Midbrain (tissue), 1 donor: ENCODE measurements around the gene SPTBN4.
"Not testable (repeated sequence)": the region's sequence is repeated elsewhere in the genome, so short reads cannot be mapped to it uniquely, and the experiment has no call there.

Source experiments
- DNase-seq: peaks from one replicate; lab custom pipeline; 2025; lab: John Stamatoyannopoulos, UW

SPTBN4 gene

DNA sequence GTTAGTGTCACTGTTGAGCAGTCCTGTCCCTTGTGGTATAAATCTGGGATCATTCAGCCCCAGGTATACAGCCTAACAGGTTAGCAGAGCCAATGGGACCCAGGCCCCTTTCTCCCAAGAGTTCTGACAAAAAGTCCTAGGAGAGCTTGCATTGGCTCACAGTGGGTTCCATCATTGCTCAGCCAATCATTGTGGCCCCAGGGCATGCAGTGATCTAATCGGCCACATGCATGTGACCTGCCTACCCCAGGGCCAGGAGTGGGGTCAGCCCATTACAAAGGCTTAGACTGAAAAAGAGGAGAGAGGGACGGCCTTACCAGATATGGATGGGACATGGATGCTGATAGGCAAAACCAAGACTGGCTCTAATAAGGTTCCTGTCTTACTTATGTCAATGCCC is 41.1 kb downstream of the SPTBN4 start:
- no peak for DNase-seq

- DNase-seq = no peak
These were observed 42.0 kb downstream of the SPTBN4 start for GRCh38 chr19:40508739-40509260.

GRCh38 chr19:40510526-40511115 is 43.8 kb downstream of the SPTBN4 start:
- DNase-seq = no peak

- no peak for DNase-seq
These were observed 44.7 kb downstream of the SPTBN4 start for GRCh38 chr19:40511487-40511886.

DNA sequence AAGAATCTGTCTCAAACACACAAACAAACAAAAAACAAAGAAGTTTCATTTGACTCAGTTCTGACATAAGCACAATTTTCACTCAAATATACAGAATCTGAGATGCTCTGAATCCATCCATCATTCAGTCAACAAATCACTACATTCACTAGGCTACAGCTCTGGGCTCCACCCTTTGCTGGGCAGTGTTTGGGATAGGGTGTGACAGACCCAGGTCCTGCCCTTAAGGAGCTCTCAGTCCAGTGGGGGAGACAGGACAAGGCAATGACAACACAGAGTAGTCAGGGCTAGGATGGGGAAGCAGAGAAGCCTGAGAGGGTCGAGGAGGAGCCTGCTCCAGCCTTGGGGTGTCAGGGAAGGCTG is 45.3 kb downstream of the SPTBN4 start:
- no peak for DNase-seq

DNA sequence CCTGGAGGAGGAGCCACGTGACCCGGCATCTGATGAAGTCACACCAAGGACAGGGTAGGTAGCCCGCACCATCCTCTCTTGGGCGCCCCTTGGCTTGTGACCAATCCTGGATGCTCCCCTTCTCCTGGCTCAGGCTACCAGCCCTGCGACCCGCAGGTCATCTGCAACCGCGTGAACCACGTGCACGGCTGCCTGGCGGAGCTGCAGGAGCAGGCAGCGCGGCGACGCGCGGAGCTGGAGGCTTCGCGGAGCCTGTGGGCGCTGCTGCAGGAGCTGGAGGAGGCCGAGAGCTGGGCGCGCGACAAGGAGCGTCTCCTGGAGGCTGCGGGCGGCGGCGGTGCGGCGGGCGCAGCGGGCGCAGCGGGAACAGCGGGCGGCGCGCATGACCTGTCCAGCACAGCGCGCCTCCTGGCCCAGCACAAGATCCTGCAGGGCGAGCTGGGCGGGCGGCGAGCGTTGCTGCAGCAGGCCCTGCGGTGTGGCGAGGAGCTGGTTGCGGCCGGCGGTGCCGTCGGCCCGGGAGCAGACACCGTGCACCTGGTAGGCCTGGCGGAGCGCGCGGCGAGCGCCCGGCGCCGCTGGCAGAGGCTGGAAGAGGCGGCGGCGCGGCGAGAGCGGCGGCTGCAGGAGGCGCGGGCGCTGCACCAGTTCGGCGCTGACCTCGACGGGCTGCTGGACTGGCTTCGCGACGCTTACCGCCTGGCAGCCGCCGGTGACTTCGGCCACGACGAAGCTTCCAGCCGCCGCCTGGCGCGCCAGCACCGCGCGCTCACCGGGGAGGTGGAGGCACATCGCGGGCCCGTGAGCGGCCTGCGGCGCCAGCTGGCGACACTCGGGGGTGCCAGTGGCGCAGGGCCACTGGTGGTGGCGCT is 45.9 kb downstream of the SPTBN4 start:
- DNase-seq = no peak

DNA sequence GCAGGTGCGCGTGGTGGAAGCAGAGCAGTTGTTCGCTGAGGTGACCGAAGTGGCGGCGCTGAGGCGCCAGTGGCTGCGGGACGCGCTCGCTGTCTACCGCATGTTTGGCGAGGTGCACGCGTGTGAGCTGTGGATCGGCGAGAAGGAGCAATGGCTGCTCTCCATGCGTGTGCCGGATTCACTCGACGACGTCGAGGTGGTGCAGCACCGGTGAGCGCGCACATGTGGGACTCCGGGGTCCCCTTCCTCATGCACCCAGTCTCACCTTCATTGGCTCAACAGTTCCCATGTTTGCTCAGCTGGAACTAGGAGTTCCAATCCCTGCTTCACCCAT is 46.5 kb downstream of the SPTBN4 start:
- no peak for DNase-seq

DNA sequence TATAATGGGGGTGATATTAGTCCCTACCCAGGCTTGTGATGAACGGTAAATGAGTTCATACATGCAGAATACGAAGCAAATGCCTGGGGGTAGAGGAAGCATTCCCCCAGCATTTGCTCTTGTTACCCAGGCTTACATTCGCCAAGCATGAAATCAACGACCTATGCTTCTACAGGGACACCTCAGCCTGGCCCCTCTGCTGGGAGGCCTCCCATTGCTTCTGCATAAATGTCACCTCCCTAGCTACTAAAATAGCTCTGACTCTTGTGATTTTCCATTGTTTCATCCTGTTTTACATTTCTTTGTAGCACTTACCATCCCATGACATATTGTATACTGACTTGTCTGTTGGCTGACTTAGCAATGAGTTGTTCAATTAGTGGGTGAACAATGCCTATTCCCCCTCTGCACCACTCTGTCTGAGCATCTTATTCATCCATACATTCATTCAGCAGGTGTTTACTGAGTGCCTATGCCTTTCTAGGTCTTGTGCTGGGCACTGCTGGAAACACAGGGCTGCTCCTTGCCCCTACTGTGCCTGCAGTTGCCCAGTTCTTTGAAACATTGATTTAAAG is 47.0 kb downstream of the SPTBN4 start:
- DNase-seq = no peak

GRCh38 chr19:40517248-40517647 is 50.4 kb downstream of the SPTBN4 start:
- DNase-seq = no peak

DNA sequence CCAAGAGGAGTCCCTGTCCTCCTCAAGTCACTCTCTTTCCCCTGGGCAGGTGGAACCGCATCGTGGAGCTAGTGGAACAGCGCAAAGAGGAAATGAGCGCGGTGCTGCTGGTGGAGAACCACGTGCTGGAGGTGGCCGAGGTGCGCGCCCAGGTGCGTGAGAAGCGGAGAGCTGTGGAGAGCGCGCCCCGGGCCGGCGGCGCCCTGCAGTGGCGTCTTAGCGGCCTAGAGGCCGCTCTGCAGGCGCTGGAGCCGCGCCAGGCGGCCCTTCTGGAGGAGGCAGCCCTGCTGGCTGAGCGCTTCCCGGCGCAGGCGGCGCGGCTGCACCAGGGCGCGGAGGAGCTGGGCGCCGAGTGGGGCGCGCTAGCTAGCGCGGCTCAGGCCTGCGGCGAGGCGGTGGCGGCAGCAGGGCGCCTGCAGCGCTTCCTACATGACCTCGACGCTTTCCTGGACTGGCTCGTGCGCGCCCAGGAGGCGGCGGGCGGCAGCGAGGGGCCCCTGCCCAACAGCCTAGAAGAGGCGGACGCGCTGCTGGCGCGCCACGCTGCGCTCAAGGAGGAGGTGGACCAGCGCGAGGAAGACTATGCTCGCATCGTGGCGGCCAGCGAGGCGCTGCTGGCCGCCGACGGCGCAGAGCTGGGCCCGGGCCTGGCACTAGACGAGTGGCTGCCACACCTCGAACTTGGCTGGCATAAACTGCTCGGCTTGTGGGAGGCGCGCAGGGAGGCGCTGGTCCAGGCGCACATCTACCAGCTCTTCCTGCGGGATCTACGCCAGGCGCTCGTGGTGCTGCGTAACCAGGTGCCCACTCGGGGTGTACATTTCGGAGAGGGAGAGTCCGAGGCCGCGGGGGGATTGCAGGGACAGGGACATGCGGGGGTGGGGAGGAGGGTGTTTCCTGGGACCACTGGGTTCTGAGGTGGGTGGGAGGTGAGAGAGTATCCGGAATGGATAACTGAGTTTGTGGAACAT is 52.8 kb downstream of the SPTBN4 start:
- no peak for DNase-seq

DNA sequence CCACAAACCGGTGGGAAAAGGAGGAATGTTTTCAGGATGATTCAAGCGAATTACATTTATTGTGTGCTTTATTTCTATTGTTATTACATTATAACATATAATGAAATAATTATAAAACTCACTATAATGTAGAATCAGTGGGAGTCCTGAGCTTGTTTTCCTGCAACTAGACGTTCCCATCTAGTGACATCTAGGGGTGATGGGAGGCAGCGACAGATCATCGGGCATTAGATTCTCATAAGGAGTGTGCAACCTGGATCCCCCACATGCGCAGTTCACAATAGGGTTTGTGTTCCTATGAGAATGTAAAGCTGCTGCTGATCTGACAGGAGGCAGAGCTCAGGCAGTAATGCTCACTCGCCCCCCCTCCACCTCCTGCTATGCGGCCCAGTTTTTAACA is 54.5 kb downstream of the SPTBN4 start:
- no peak for DNase-seq

DNA sequence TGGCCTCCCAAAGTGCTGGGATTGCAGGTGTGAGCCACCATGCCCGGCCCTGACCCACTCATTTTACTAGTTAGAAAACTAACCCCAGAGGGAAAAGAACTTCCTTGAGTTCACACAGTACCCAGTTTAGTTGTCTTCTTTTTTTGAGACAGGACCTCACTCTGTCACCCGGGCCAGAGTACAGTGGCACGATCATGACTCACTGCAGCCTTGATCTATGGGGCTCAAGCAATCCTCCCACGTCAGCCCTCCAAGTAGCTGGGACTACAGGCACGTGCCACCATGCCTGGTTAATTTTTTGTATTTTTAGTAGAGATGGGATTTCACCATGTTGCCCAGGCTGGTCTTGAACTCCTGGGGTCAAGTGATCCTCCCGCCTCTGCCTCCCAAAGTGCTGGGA is 55.1 kb downstream of the SPTBN4 start:
- not testable (repeated sequence) for DNase-seq

DNA sequence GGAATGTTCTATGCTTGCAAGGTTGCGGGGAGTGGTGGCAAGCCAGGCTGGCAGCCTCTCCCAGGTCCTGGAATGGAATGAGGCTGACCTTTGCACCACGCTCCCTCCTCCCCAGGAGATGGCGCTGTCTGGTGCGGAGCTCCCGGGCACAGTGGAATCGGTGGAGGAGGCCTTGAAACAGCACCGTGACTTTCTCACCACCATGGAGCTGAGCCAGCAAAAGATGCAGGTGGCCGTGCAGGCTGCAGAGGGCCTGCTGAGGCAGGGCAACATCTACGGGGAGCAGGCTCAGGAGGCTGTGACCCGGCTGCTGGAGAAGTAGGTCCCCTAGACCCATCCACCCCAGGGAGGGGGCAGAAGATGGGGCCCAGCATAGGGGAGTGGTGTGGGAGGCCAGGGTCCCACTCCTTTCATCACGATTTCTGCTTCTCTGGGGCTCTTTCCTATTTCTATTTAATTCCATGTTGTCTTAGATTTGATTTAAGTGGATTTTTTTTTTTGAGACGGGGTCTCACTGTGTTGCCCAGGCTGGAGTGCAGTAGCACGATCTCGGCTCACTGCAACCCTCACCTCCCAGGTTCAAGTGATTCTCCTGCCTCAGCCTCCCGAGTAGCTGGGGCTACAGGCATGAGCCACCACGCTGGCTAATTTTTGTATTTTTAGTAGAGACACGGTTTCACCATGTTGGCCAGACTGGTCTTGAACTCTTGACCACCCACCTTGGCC is 56.7 kb downstream of the SPTBN4 start:
- no peak for DNase-seq

DNA sequence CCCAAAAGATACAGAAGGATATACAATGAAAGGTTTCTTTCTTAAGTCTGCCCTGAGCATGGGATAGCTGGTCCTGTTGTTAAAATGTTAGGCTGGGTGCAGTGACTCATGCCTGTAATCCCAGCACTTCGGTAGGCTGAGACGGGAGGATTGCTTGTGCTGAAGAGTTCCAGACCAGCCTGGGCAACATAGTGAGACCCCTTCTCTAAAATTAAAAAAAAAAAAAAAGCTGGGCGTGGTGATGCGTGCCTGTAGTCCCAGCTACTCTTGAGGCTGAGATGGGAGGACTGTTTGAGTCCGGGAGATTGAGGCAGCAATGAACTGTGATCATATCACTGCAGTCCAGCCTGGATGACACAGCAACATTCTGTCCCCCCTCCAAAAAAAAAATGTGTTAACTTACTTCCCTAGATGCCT is 57.3 kb downstream of the SPTBN4 start:
- DNase-seq = no peak

DNA sequence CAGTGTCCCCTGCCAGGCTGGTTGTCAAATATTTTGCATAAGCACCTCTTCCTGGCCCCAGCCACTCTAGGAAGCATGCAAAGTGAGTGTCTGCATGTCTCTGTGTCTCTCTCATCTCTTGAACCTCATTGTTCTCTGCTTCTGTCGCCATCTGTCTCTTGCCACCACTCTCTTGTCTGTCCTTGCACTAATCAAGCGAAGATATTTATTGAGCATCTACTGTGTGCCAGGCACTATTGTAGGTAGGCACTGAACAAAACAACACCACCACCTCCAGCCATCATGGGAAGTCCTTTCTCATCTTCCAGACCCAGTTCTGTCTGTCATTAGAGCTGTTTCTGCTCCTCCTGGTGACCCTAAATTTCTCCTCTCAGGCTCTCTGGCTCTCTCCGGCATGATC is 57.9 kb downstream of the SPTBN4 start:
- no peak for DNase-seq

DNA sequence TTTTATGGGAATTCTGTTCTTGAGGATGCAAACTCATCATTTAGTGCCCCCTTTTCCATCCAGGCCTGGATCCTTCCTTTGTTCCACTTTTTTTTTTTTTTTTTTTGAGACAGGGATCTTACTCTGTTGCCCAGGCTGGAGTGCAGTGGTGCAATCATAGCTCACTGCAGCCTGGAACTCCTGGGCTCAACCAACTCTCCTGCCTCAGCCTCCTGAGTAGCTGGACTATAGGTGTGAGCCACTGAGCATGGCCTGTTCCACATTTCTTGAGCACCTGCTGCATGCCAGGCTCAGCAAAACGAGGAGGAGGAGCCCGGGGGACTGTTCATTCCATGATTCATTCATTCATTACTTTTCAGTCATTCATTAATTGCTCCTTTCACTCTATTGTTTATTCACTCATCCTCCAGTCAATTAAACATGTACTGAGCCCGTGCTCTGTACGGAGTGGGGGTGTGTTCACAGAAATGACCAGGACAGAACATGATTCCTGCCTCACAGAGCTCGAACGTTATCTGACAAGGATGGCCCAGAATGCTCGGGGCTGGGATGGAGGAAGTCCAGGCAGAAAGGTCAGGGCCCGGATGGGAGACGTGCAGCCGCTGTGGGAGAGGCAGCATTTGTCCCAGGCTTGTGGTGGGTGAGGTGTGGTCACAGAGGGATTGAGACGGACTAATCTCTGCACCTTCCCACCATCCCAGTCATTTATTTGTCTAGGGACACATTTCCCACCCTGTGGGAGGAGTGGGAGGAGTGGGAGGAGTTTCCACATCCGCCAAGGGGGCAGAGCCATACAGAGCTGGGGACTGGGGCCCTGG is 58.6 kb downstream of the SPTBN4 start:
- no peak for DNase-seq

- DNase-seq = no peak
These were observed 61.3 kb downstream of the SPTBN4 start for GRCh38 chr19:40528078-40528477.

GRCh38 chr19:40528533-40529092 is 61.8 kb downstream of the SPTBN4 start:
- no peak for DNase-seq

DNA sequence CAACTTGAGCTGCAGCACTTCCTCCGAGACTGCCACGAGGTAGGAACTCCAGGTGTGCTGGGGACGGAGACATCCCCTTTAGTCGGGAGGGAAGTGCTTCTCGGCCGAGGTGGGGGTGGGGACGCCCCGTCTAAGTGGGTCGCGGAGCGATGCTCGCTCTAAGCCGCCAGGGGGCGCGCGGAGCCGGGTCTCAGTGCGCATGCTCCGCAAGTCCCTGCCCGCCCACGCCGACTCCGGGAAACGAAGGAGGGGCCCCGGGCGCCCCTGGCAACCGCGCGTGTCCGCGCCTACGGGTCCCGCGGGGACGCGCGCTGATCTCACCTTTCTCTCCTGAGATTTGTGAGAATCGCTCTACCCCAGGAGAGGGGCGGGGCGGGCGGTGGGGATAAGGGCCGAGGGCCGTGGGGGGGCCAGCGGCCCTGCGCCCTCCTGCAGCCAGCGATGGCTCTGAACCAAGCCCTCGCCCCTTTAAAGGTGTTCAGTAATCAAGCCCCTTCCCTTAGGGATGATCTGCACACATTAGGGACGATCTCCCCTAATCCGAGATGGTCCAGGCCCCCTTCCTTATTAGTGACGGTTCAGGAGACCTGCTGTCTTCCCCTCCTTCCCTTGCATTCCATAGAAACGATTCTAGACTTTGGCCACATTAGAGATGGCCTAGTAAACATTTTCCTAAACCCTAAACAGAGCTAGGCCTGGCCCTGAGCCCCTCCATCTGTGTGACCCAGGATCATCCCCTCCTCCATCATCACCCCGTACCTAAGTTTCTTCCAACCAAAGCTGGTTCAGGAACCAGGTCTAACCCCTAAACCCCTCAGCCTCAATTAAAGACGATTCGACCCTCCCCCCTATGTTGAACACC is 62.5 kb downstream of the SPTBN4 start:
- peak; percentile 90 for DNase-seq
